GM21737 (cell line): ENCODE measurements around the gene NAA35.
"Not testable (repeated sequence)": the region's sequence is repeated elsewhere in the genome, so short reads cannot be mapped to it uniquely, and the experiment has no call there.

Experiments
- ATAC-seq: cut with Tn5 transposase; IDR thresholded peaks from one replicate; pipeline ENCODE4 v1.9.1; 2021; ENCODE audit warnings: mild to moderate bottlenecking, moderate library complexity; ENCODE audit not compliant: unreplicated experiment

Gene NAA35

GRCh38 chr9:85943757-85944430, 2.9 kb downstream of the NAA35 start:
- ATAC-seq = no peak

DNA sequence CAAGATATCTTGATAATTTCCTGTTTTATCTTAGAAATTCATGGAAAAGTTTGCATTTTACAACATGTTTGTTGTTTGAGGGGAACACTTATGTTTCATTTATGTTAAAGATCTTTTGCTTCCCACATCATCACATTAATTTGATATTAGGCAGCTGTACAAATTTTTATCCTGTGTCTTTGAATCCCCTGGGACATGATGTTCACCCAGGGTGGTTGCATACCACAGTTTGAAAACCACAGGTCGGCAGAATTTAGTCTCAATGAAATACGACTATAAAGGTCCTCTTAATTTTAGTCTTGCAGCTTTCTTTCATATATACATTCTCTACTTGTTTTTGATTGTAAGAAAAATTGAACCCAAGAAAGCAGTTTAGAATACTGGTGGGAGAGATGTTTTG, 3.7 kb downstream of the NAA35 start:
- no peak for ATAC-seq

DNA sequence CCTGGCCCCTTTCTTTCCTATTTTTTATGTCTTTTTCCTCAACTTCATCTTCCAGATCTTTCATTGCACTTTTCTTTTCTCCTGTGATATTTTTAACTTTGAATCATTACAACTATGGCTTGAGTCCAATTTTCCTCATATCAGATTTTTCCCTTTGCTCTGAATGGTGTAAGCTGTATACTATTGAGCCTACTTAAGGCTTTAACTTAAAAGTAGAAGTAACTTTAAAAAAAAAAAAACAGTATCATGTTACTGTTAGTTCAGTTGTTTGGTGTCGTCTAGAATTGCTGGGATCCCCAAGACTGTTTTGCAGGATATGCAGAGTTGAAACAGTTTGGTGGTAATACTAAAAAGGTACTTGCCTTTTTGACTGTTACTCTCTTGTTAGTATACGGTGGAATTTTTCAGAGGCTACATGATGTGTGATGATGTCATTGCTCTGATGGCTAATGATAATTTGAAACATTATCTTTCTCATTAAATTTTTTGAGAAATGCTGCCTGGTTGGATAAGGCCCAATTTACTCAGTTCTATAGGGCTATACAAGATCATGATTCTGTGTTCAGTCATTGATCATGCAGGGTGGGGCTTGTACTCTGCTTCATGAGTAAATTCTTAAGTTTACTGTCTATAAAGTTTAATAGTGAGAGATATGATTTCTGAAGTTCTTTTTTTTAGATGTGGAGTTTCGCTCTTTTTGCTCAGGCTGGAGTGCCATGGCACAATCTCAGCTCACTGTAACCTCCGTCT, 8.8 kb downstream of the NAA35 start:
- ATAC-seq = no peak

- ATAC-seq = no peak
These were observed 19.0 kb downstream of the NAA35 start for GRCh38 chr9:85959955-85960354.

- ATAC-seq = no peak
These were observed 19.7 kb downstream of the NAA35 start for GRCh38 chr9:85960688-85961093.

DNA sequence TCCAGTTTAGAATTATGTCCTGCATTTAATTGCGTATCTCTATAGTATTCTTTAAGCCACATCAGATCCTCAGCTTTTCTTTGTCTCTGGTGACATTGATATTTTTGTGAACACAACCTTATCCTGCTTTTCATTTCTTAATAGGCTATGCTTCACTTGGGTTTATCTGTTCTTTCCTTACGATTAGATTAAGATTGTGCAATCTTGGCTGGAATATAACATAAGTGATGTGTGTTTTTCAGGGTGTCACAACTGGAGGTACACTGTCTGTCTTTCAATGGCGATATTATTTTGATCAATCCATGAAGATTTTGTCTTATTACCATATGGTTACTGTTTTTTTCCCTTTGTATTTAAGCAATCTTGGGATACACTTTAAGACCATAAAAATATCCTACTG, 23.6 kb downstream of the NAA35 start:
- ATAC-seq = no peak

- no peak for ATAC-seq
These were observed 24.0 kb downstream of the NAA35 start for GRCh38 chr9:85964949-85965348.

GRCh38 chr9:85969727-85970126, 28.8 kb downstream of the NAA35 start:
- no peak for ATAC-seq

GRCh38 chr9:85971731-85972130, 30.8 kb downstream of the NAA35 start:
- no peak for ATAC-seq

DNA sequence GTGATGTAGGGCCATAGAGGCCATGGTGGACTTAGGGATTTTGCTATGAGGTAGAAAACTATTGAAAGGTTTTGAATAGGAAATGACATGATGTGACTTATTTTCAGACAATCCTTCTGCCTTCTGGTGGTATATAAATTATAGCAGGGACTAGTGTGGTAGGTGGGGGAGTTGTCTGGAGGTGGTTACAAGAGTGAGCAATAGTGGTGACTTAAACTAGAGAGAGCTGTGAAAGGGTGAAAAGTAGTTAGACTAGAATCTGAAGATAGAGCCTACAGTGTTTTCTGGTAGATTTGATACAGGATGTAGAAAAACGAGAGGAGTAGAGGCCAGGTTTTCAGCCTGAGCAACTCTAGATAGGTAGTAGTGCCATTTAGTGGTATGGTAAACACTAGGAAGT, 32.3 kb downstream of the NAA35 start:
- ATAC-seq = no peak

- ATAC-seq = not testable (repeated sequence)
These were observed 33.2 kb downstream of the NAA35 start for GRCh38 chr9:85974055-85974547.

DNA sequence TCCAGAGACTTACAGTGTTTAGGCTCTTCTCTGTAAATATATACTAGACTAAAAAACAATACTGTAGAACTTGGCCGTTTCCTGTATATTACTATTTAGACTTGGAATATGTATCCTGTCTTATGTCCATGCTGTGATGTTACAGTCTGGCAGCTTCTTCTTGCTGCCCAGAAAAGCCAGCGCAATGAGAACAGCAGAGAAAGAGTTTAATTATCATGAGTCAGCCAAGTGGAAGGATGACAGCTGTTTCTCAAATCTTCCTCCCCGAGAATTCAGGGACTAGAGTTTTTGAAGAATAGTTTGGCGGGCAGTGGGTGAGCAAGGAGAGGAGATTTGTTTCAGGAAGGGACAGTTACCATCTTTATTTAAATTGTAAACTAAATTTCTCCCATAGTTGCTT, 37.5 kb downstream of the NAA35 start:
- no peak for ATAC-seq

DNA sequence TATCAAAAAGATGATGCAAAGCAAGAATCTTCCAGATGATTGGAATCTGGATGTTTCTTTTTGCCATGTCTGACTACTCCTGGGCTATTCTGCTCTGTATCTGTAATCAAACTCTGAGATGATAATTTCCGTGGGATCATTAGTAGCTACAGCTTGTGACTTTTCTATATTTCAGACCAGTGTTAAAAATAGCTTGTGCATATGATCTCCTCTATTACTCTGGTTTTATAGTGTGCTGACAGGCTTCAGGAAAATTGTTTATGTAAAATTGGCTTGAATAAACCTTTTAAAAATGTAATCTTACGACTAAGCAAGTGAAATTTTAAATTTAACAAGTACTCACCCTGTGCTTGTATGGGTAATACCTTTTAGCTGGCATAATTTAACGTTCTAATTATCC, 40.4 kb downstream of the NAA35 start:
- no peak for ATAC-seq

- no peak for ATAC-seq
These were observed 43.5 kb downstream of the NAA35 start for GRCh38 chr9:85984457-85984856.

- no peak for ATAC-seq
These were observed 46.3 kb downstream of the NAA35 start for GRCh38 chr9:85987236-85987635.

DNA sequence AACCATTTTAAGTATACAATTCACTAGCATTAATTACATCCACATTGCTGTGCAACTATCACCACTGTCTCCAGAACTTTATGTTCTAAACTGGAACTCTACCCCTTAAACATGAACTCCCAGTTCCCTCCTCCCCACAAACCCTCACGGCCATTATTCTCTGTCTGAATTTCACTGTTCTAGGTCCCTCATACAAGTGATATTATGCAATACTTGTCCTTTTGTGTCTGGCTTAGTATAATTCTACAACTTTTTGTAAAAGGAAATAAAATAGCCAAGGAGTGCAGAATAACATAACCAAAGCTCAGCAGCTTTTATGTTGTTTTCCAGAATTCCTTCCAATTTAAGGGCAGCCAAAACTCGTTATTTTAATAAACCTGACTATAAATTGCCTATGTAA, 53.2 kb downstream of the NAA35 start:
- ATAC-seq = no peak

GRCh38 chr9:85995097-85995496, 54.2 kb downstream of the NAA35 start:
- ATAC-seq = no peak

DNA sequence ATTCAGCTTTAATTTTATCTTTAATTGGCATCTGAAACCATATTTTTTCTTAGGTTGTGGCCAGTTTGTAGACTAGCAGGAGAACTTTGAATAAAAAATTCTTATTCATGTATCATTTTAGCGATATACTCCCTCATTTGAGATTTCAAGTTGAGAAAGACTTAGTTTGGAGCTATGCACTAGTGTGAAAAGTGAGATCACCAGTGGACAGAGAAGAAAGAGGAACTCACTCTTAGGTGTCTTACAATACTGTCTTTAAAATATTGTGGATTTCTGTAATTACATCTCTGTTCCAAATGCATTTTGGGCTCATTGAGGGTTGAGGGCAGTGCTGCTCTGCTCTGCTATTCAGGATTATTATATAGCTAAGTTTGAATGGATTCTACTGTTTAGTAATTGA, 54.7 kb downstream of the NAA35 start:
- ATAC-seq = no peak

DNA sequence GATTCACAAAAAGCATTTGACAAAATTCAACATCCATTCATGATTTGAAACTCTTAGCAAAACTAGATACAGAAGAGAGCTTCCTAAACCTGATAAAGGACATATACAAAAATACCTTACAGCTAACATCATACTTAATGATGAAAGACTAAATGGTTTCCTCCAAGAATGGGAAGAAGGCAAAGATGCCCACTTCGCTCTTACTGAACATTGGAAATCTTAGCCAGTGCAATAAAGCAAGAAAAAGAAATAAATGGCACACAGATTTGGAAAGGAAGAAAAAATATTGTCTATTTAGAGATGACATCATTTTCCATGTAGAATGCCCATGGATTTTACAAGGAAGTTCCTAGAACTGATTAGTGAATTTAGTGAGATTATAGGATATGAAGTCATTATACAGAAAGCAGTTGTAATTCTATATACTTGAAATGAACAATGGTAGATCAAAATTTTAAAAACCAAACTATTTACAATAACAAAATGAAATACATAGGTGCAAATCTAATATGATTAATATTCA, 64.4 kb downstream of the NAA35 start:
- no peak for ATAC-seq

DNA sequence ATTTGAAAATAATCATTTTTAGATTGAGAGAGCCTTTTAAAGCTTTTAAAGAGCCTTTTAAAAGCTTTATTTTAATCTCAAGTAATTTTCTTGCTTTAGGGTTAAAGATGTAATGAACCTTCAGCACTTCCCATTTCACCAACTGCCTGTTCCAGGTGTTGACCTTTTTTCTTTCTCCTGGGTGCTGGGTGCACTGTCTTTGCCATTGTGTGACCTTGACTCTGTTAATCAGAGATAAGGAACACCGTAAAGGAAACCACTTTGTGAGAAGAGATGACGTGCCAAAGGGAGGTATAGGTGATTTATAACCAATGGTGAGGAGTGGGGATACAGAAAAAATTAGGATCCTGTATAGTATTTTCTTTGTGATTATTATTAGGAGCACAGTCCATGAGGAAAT, 68.2 kb downstream of the NAA35 start:
- ATAC-seq = no peak

DNA sequence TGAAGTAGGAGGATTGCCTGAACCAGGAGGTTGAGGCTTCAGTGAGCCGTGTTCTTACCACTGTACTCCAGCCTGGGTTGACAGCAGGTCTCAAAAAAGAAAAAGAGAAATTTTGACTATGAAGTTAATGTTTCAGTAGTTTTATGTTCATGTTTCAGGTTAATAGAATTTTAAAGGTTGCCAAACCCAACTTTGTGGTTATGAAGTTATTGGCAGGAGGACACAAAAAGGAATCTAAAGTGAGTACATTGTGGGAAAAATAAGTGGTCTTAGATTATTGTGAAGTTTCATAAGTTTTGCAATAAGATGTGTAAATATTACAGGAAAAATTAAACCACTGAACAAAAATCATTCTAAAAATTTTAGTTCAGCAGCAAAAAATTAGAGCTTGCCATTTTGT, 79.8 kb downstream of the NAA35 start:
- no peak for ATAC-seq

- ATAC-seq = no peak
These were observed 80.2 kb downstream of the NAA35 start for GRCh38 chr9:86021166-86021565.
